C1 segment of cervical spinal cord (tissue), 14 donors: ENCODE data around the gene TBC1D3D.
"Not testable (repeated sequence)": the region's sequence is repeated elsewhere in the genome, so short reads cannot be mapped to it uniquely, and the experiment has no call there.

Experiments used
- DNase-seq, 14 donors: peaks; one replicate each; lab custom pipeline; 2025; lab: John Stamatoyannopoulos, UW

The TBC1D3D gene

DNA sequence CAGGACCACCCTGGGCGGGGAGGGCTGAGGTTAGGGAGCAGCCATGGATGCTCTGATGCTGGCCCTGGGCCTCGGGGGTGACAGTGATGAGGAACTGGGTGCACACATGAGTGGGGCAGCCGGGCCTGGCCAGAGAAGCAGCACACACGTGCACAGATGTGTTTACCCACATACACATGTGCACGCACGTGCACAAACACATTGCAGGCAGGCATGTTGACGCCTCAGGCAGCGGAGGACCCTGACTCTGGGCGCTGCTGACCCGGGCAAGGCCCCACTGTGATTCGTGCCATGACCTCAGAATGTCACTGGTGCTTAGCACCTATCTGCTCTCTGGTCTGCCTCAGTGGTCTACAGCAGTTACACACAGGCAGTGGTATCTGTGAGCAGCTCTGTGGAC, at the start of gene TBC1D3D:
Gene TBC1D3D (plus strand): TSS at position 301 of the 400 bp plus-strand sequence. CDS start 1,585 bp downstream, outside the sequence.
- DNase-seq: not testable (repeated sequence)

DNA sequence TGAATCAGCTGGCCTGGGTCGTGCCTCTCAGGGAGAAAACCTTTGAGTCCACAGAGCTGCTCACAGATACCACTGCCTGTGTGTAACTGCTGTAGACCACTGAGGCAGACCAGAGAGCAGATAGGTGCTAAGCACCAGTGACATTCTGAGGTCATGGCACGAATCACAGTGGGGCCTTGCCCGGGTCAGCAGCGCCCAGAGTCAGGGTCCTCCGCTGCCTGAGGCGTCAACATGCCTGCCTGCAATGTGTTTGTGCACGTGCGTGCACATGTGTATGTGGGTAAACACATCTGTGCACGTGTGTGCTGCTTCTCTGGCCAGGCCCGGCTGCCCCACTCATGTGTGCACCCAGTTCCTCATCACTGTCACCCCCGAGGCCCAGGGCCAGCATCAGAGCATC, 14.8 kb upstream of the TBC1D3D start, which contains the start of gene TBC1D3L:
Gene TBC1D3L (minus strand): TSS at position 101 of the 400 bp plus-strand sequence. CDS start 1,540 bp downstream, outside the sequence.
- DNase-seq: not testable (repeated sequence)
